ENCODE measurements around the gene ZNF101.
A peak's percentile ranks its signal among the peaks of the same experiment; 100 is the strongest.

- TF ChIP-seq CTCF (IDR thresholded peaks at IDR 0.05 in 8 of 11, conservative IDR thresholded peaks at IDR 0.05 in 3 of 11) (no peak), POLR2A (IDR thresholded peaks at IDR 0.05) (no peak), POLR2AphosphoS5 (IDR thresholded peaks at IDR 0.05) (peak in 2 of 3 donors; percentile 10 to 61)
Measured at GRCh38 chr19:19624032-19624570, 44.5 kb upstream of the ZNF101 start.
